Cardiac muscle cell (in vitro differentiated cells and primary cell): ENCODE results near the gene XAF1. TPM values are rescaled to one million over a fixed set of nuclear protein-coding genes. Genes with fewer than 3 reads are reported as not detected.

Experiments
- DNase-seq, 2 donors: peaks; one replicate each; pipeline versions ENCODE4 v3.0.0 to v3.0.0-alpha.2; 2010 to 2017; ENCODE audit warnings: low read depth in 1 of 2, low spot score in 1 of 2
- H3K27ac ChIP-seq: fragments of 200-600 bp; sonication (generic); 2 replicates; pipeline ENCODE4 v1.5.1; 2016
- H3K27me3 ChIP-seq: fragments of 200-600 bp; sonication (generic); 2 replicates; pipeline ENCODE4 v1.6.0; 2016; ENCODE audit warnings: control low read depth
- H3K36me3 ChIP-seq: fragments of 200-600 bp; sonication (generic); 2 replicates; pipeline ENCODE4 v1.5.1; 2016; ENCODE audit warnings: control low read depth
- H3K4me1 ChIP-seq: fragments of 200-600 bp; sonication (generic); 2 replicates; pipeline ENCODE4 v1.8.1; 2017; ENCODE audit warnings: low read depth, mild to moderate bottlenecking, mixed run types
- H3K4me3 ChIP-seq: fragments of 200-600 bp; sonication (generic); 2 replicates; pipeline ENCODE4 v1.5.1; 2016; ENCODE audit warnings: mild to moderate bottlenecking
- H3K9me3 ChIP-seq: fragments of 200-600 bp; sonication (generic); 2 replicates; pipeline ENCODE4 v1.5.1; 2017; ENCODE audit warnings: low read depth, mild to moderate bottlenecking, control low read depth
- CTCF ChIP-seq: IDR thresholded peaks from 2 replicates; pipeline ENCODE4 v1.5.1; 2012; ENCODE audit warnings: low read depth, mild to moderate bottlenecking, low read length
- polyA plus RNA-seq: library from polyadenylated mRNA; unstranded; fragments of >200 nt; fragmentation: Nextera tagmentation; extraction: Ambion mirVana; gene quantifications from 2 replicates; pipeline ENCODE4 v1.2.1, GENCODE V29; 2016
- total RNA-seq: library from RNA; depleted of rRNA; stranded (reverse); fragments of >200 nt; gene quantifications from 2 replicates; pipeline ENCODE4 v1.2.3, GENCODE V29; 2016

XAF1 gene
- total RNA-seq (not detected in 2 replicates), polyA plus RNA-seq (not detected in 2 replicates)

- no peaks in the 10 kb centered on the region for H3K36me3 ChIP-seq
- no peaks in the 10 kb centered on the region for H3K4me1 ChIP-seq
- no peak within 1 kb of the TSS for H3K27ac ChIP-seq
- no peak within 1 kb of the TSS for H3K4me3 ChIP-seq
- H3K27me3 ChIP-seq = no peaks in the 10 kb centered on the region
- no peak for TF ChIP-seq CTCF
- no peaks in the 10 kb centered on the region for H3K9me3 ChIP-seq
- peak in 1 of 2 donors; percentile 72 for DNase-seq
Observed at GRCh38 chr17:6755731-6756184, at the start of gene XAF1. Gene XAF1 (plus strand): TSS chr17:6756046. CDS start chr17:6756079, 33 bp downstream.

GRCh38 chr17:6706499-6706898, 49.3 kb upstream of the XAF1 start:
- no peaks in the 10 kb centered on the region for H3K36me3 ChIP-seq
- H3K27me3 ChIP-seq = no peaks in the 10 kb centered on the region
- no peaks in the 10 kb centered on the region for H3K4me1 ChIP-seq
- no peak overlapping the region for H3K27ac ChIP-seq
- no peaks in the 10 kb centered on the region for H3K9me3 ChIP-seq
- no peak for TF ChIP-seq CTCF
- no peak for DNase-seq
- no peak overlapping the region for H3K4me3 ChIP-seq

- H3K36me3 ChIP-seq = no peaks in the 10 kb centered on the region
- no peaks in the 10 kb centered on the region for H3K9me3 ChIP-seq
- H3K27ac ChIP-seq = no peak overlapping the region
- H3K4me1 ChIP-seq = no peaks in the 10 kb centered on the region
- no peak for TF ChIP-seq CTCF
- no peak overlapping the region for H3K4me3 ChIP-seq
- H3K27me3 ChIP-seq = peaks cover 2% of the 10 kb centered on the region
- DNase-seq = no peak
Observed at GRCh38 chr17:6706996-6707395, 48.9 kb upstream of the XAF1 start.

GRCh38 chr17:6708357-6708961, 47.4 kb upstream of the XAF1 start:
- no peaks in the 10 kb centered on the region for H3K36me3 ChIP-seq
- no peak overlapping the region for H3K27ac ChIP-seq
- no peak for TF ChIP-seq CTCF
- H3K4me3 ChIP-seq = no peak overlapping the region
- H3K4me1 ChIP-seq = no peaks in the 10 kb centered on the region
- H3K9me3 ChIP-seq = no peaks in the 10 kb centered on the region
- H3K27me3 ChIP-seq = peaks cover 17% of the 10 kb centered on the region
- no peak for DNase-seq

- Histone ChIP-seq H3K27me3 (peaks cover 30% of the 10 kb centered on the region), H3K4me1 (no peaks in the 10 kb centered on the region), H3K9me3 (no peaks in the 10 kb centered on the region), H3K36me3 (no peaks in the 10 kb centered on the region), H3K4me3 (no peak overlapping the region), H3K27ac (no peak overlapping the region)
- TF ChIP-seq CTCF = no peak
- no peak for DNase-seq
Observed at GRCh38 chr17:6710317-6710716, 45.5 kb upstream of the XAF1 start.
